Right forelimb (tissue), 1 donor: ENCODE data around the gene TFPI.
"Not testable (repeated sequence)": the region's sequence is repeated elsewhere in the genome, so short reads cannot be mapped to it uniquely, and the experiment has no call there.

Source experiments
- DNase-seq: peaks from one replicate; pipeline ENCODE4 v3.0.0-alpha.2; 2018

Gene TFPI

GRCh38 chr2:187554011-187554703 lies at the start of gene TFPI:
TFPI (minus strand) TSS chr2:187554435; CDS start chr2:187503768, 50,667 bp downstream.
- DNase-seq = peak; percentile 47

- DNase-seq = no peak
Measured at GRCh38 chr2:187594801-187595200, 40.6 kb upstream of the TFPI start.

- DNase-seq = no peak
Measured at GRCh38 chr2:187593697-187594096, 39.5 kb upstream of the TFPI start.

- no peak for DNase-seq
Measured at GRCh38 chr2:187593098-187593497, 38.9 kb upstream of the TFPI start.

GRCh38 chr2:187590175-187590574 lies 35.9 kb upstream of the TFPI start:
- DNase-seq = no peak

GRCh38 chr2:187586011-187586641 lies 31.9 kb upstream of the TFPI start:
- DNase-seq = no peak

- DNase-seq = no peak
Measured at GRCh38 chr2:187581125-187581896, 27.1 kb upstream of the TFPI start.

GRCh38 chr2:187580462-187581124 lies 26.4 kb upstream of the TFPI start:
- DNase-seq = no peak

GRCh38 chr2:187577310-187577709 lies 23.1 kb upstream of the TFPI start:
- DNase-seq = no peak

- no peak for DNase-seq
Measured at GRCh38 chr2:187576906-187577305, 22.7 kb upstream of the TFPI start.

GRCh38 chr2:187575751-187576067 lies 21.5 kb upstream of the TFPI start:
- no peak for DNase-seq

GRCh38 chr2:187574969-187575750 lies 20.9 kb upstream of the TFPI start:
- DNase-seq = no peak

- DNase-seq = no peak
Measured at GRCh38 chr2:187573722-187574121, 19.5 kb upstream of the TFPI start.

GRCh38 chr2:187571996-187572395 lies 17.8 kb upstream of the TFPI start:
- not testable (repeated sequence) for DNase-seq

- no peak for DNase-seq
Measured at GRCh38 chr2:187569571-187569970, 15.3 kb upstream of the TFPI start.

GRCh38 chr2:187569042-187569441 lies 14.8 kb upstream of the TFPI start:
- no peak for DNase-seq

- DNase-seq = no peak
Measured at GRCh38 chr2:187567126-187567525, 12.9 kb upstream of the TFPI start.

GRCh38 chr2:187566712-187567111 lies 12.5 kb upstream of the TFPI start:
- no peak for DNase-seq

- no peak for DNase-seq
Measured at GRCh38 chr2:187566266-187566665, 12.0 kb upstream of the TFPI start.

GRCh38 chr2:187565618-187566017 lies 11.4 kb upstream of the TFPI start:
- DNase-seq = not testable (repeated sequence)

GRCh38 chr2:187556493-187556892 lies 2.3 kb upstream of the TFPI start:
- not testable (repeated sequence) for DNase-seq

- DNase-seq = no peak
Measured at GRCh38 chr2:187554704-187555082, 458 bp upstream of the TFPI start.
